GM19238 (cell line): Measurements from ENCODE around the gene MTO1.
"Not testable (repeated sequence)": the region's sequence is repeated elsewhere in the genome, so short reads cannot be mapped to it uniquely, and the experiment has no call there.

ENCODE experiments used
- DNase-seq: peaks from one replicate; pipeline ENCODE4 v3.0.0; 2011; ENCODE audit warnings: low spot score; ENCODE audit not compliant: insufficient read length

MTO1 gene

GRCh38 chr6:73528897-73529296 lies 67.4 kb downstream of the MTO1 start:
- DNase-seq: no peak

GRCh38 chr6:73532293-73532692 lies 70.8 kb downstream of the MTO1 start:
- DNase-seq: no peak

- DNase-seq: no peak
Measured at GRCh38 chr6:73534628-73535027, 73.1 kb downstream of the MTO1 start.

GRCh38 chr6:73537677-73538076 lies 76.1 kb downstream of the MTO1 start:
- no peak for DNase-seq

DNA sequence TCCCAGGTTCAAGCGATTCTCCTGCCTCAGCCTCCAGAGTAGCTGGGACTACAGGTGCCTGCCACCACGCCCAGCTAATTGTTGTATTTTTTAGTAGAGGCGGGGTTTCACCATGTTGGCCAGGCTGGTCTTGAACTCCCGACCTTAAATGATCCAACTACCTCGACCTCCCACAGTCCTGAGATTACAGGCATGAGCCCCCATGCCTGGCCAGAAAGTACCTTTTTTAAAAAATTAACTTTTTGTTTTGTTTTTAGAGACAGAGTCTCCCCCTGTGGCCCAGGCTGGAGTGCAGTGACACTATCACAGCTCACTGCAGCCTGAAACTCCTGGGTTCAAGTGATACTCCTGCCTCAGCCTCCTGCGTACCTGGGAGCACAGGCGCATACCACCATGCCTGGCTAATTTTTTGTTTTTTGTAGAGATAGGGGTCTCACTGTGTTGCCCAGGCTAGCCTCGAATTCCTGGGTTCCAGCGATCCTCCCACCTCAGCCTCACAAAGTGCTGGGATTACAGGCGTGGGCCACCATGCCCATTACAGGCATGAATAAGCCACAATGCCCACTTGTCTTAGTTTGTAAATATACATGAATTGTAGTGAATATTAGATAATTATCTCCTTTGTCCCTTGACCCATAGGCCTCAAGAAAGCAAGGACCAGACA lies 76.7 kb downstream of the MTO1 start:
- DNase-seq: no peak

DNA sequence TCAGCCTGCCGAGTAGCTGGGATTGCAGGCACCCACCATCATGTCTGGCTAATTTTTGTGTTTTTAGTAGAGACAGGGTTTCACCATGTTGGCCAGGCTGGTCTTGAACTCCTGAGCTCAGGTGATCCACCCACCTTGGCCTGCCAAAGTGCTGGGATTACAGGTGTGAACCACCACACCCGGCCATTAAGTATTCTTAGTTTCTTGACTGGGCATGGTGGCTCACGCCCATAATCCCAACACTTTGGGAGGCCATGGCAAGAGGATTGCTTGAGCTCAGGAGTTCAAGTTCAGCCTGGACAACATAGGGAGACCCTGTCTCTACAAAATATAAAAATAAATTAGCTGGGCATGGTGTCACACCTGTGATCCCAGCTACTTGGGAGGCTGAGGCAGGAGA lies 80.9 kb downstream of the MTO1 start:
- DNase-seq: not testable (repeated sequence)

DNA sequence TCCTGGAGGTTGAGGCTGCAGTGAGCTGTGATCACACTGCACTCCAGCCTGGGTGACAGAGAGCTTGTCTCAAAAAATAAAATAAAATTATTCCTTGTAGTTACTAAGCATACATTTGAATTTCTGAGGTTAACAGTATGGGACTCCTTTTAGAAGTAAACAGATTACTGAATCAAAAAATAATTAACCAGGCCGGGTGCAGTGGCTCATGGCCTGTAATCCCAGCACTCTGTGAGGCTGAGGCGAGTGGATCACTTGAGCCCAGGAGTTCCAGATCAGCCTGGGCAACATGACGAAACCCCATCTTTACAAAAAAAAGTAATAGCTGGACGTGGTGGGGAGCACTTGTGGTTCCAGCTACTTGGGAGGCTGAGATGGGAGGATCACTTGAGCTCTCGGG lies 81.4 kb downstream of the MTO1 start:
- DNase-seq: no peak

DNA sequence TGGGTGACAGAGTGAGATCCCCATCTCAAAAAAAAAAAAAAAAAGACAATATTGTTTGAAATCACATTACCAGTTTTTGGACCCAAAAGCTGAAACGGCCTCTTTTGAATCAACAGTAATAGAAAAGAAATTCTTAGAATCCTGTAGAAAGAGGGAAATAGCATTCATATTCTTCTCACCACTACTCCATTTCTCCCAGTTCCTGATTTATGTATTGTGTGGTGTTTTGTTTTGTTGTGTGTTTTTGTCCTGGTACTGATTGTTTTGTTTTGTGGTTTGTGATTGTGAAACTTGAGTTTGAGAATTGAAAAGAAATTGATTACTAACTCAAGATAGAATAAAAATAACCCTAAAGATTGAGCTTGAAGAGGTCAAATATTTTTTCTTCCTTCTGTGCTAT lies 85.5 kb downstream of the MTO1 start:
- DNase-seq: no peak

GRCh38 chr6:73548458-73549446 lies 87.2 kb downstream of the MTO1 start:
- DNase-seq: no peak

- not testable (repeated sequence) for DNase-seq
Measured at GRCh38 chr6:73551115-73551514, 89.6 kb downstream of the MTO1 start.

DNA sequence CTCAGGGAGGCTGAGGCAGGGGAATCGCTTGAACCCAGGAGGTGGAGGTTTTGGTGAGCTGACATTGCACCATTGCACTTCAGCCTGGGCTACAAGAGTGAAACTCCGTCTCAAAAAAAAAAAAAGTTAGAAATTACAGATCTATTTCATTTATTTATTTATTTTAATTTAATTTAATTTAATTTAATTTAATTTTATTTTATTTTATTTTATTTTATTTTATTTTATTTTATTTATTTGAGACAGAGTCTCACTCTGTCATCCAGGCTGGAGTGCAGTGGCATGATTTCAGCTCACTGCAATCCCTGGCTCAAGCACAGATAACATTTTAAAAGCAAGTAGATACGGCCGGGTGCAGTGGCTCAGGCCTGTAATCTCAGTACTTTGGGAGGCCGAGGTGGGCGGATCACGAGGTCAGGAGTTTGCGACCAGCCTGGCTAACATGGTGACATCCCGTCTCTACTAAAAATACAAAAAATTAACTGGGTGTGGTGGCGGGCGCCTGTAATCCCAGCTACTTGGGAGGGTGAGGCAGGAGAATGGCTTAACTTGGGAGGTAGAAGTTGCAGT lies 93.9 kb downstream of the MTO1 start:
- not testable (repeated sequence) for DNase-seq

DNA sequence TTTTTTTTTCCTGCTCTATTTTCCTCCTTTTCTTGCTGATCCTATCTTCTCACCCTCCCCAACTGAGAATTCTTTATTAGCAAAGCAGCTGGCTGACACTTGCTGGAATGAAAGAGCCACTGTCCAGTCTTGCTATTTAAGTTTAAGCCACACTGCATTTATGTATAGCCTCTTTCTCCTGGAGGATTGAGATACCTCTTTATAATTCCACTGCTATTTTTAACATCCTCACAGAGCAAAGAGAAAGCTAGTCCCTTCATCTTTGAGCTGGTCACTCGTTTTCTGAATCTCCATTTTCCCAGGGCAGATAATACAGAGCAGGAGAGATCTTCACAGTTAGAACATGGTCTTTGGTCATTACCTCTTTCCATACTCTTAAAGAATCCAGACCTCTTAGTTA lies 95.3 kb downstream of the MTO1 start:
- no peak for DNase-seq
